ENCODE data around the gene ACTMAP.
"Not testable (repeated sequence)": the region's sequence is repeated elsewhere in the genome, so short reads cannot be mapped to it uniquely, and the experiment has no call there.

ACTMAP gene

DNA sequence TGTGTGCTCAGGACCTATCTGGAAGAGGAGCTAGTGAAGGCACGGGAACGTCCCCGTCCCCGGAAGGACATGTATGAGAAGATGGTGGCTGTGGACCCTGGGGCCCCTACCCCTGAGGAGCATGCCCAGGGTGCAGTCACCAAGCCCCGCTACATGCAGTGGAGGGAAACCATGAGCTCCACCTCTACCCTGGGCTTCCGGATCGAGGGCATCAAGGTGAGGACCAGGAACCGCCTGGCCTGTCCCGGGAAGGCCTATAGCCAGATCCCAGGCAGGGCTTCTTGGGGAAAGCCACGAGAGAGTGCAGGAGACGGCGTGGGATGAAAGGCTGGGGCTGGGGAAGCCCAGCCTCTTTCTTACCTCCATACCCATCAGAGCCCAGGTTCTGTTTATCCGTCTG is 17.1 kb downstream of the ACTMAP start:
- H3K4me3 ChIP-seq (ENCODE audit: low read depth, low read length): no peak overlapping the region
- TF ChIP-seq, protein P1, sequence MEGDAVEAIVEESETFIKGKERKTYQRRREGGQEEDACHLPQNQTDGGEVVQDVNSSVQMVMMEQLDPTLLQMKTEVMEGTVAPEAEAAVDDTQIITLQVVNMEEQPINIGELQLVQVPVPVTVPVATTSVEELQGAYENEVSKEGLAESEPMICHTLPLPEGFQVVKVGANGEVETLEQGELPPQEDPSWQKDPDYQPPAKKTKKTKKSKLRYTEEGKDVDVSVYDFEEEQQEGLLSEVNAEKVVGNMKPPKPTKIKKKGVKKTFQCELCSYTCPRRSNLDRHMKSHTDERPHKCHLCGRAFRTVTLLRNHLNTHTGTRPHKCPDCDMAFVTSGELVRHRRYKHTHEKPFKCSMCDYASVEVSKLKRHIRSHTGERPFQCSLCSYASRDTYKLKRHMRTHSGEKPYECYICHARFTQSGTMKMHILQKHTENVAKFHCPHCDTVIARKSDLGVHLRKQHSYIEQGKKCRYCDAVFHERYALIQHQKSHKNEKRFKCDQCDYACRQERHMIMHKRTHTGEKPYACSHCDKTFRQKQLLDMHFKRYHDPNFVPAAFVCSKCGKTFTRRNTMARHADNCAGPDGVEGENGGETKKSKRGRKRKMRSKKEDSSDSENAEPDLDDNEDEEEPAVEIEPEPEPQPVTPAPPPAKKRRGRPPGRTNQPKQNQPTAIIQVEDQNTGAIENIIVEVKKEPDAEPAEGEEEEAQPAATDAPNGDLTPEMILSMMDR (IDR thresholded peaks at IDR 0.05; ENCODE audit: low read depth, low read length): no peak

DNA sequence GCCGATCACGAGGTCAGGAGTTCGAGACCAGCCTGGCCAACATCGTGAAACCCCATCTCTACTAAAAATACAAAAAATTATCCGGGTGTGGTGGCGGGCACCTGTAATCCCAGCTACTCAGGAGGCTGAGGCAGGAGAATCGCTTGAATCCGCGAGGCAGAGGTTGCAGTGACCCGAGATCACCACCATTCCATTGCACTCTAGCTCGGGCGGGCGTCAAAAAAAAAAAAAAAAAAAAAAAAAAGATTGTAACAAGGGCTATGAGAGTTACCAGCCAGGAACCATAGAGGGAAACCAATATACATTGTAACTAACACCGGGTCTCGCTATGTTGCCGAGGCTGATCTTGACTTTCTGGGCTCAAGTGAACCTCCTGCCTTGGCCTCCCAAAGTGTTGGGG is 18.0 kb downstream of the ACTMAP start:
- not testable (repeated sequence) for H3K4me3 ChIP-seq (ENCODE audit: low read depth, low read length)

GRCh38 chr19:40730065-40730464 is 20.2 kb downstream of the ACTMAP start:
- not testable (repeated sequence) for H3K4me3 ChIP-seq (ENCODE audit: low read depth, low read length)

GRCh38 chr19:40726279-40726678 is 24.0 kb downstream of the ACTMAP start:
- TF ChIP-seq, protein P1 (IDR thresholded peaks at IDR 0.05; ENCODE audit: low read depth, low read length): no peak
- H3K4me3 ChIP-seq (ENCODE audit: low read depth, low read length): no peak overlapping the region

DNA sequence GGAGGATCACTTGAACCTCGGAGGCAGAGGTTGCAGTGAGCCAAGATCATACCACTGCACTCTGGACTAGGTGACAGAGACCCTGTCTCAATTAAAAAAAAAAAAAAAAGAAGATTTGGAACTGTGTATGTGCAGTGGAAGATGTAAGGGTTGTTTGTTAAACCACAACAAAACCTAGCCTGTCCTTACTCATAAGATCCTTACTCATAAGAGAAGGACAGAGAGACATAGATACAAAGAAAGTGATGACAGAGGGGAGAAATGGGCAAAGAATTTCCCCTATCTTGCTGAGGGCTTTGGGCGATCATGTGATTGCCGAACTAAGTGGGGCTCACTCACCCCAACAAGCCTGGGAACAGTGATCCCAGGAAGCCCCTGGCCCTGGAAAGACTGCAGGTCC is 25.4 kb downstream of the ACTMAP start:
- TF ChIP-seq, protein P1 (IDR thresholded peaks at IDR 0.05; ENCODE audit: low read depth, low read length): no peak
- no peak overlapping the region for H3K4me3 ChIP-seq (ENCODE audit: low read depth, low read length)

GRCh38 chr19:40724315-40724714 is 26.0 kb downstream of the ACTMAP start:
- TF ChIP-seq, protein P1 (IDR thresholded peaks at IDR 0.05; ENCODE audit: low read depth, low read length): no peak
- no peak overlapping the region for H3K4me3 ChIP-seq (ENCODE audit: low read depth, low read length)

GRCh38 chr19:40723661-40724254 is 26.5 kb downstream of the ACTMAP start:
- no peak overlapping the region for H3K4me3 ChIP-seq (ENCODE audit: low read depth, low read length)
- TF ChIP-seq, protein P1 (IDR thresholded peaks at IDR 0.05; ENCODE audit: low read depth, low read length): no peak

DNA sequence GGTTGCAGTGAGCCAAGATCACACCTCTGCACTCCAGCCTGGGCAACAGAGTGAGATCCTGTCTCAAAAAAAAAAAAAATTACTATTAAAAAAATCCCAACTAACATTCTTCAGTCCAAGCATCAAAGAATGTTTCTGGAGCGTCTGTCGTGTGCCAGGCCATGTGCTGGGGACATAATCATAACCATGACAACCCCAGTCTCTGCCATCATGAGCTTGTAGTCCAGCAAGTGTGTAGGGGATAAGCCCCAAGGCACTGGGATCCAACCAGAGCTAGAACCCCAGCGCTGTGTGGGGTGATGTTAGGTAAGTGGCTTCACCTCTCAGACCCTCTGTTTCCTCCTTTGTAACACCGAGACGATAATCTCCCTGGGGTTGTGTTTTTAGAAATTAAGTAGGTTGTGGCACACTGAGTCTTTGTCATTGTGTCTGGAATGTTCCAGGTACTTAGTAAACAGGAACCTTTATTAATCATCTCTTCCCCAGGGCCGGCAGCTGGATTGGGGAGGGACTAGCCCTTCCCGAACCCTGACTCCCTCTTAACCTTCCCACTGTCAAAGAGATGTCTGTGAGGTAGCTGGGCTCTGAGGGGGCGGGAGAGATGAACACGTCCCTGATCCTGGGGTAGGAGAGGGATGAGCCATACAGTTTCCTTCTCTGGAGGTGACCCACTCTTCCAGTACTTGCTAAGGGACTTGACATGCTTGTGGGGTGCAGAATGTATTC is 28.2 kb downstream of the ACTMAP start:
- no peak overlapping the region for H3K4me3 ChIP-seq (ENCODE audit: low read depth, low read length)
- TF ChIP-seq, protein P1 (IDR thresholded peaks at IDR 0.05; ENCODE audit: low read depth, low read length): no peak
